ENCODE data around the gene GSN.

Gene GSN

GRCh38 chr9:121357011-121357410 is 89.0 kb downstream of the GSN start:
- no peak for DNase-seq

GRCh38 chr9:121358751-121359150 is 90.8 kb downstream of the GSN start:
- DNase-seq: peak; percentile 35

- no peak for DNase-seq
Observed at GRCh38 chr9:121359351-121360294, 91.7 kb downstream of the GSN start.

GRCh38 chr9:121360601-121361374 is 92.8 kb downstream of the GSN start:
- DNase-seq: no peak

- no peak for DNase-seq
Observed at GRCh38 chr9:121362813-121363621, 95.1 kb downstream of the GSN start.

GRCh38 chr9:121363622-121363961 is 95.6 kb downstream of the GSN start:
- DNase-seq: no peak

- no peak for DNase-seq
Observed at GRCh38 chr9:121364077-121364476, 96.1 kb downstream of the GSN start.

GRCh38 chr9:121364886-121365285 is 96.9 kb downstream of the GSN start:
- DNase-seq: no peak

GRCh38 chr9:121365564-121365963 is 97.6 kb downstream of the GSN start:
- DNase-seq: no peak

GRCh38 chr9:121366611-121367192 is 98.7 kb downstream of the GSN start:
- DNase-seq: no peak

GRCh38 chr9:121367306-121368137 is 99.6 kb downstream of the GSN start:
- DNase-seq: no peak

- DNase-seq: no peak
Observed at GRCh38 chr9:121368138-121368522, 100.2 kb downstream of the GSN start.

GRCh38 chr9:121368745-121369144 is 100.8 kb downstream of the GSN start:
- peak; percentile 18 for DNase-seq

GRCh38 chr9:121369595-121370265 is 101.8 kb downstream of the GSN start, which contains the start of gene STOM:
Gene STOM, minus strand, starts transcription at chr9:121370250. Its CDS starts 63 bp downstream, at chr9:121370187.
- peak; percentile 98 for DNase-seq

GRCh38 chr9:121371495-121372061 is 103.6 kb downstream of the GSN start:
- DNase-seq: peak; percentile 75

- DNase-seq: no peak
Observed at GRCh38 chr9:121372239-121373010, 104.5 kb downstream of the GSN start.

- peak; percentile 63 for DNase-seq
Observed at GRCh38 chr9:121373011-121373729, 105.2 kb downstream of the GSN start.

GRCh38 chr9:121376214-121376830 is 108.4 kb downstream of the GSN start:
- peak; percentile 68 for DNase-seq

GRCh38 chr9:121380846-121381245 is 112.9 kb downstream of the GSN start:
- DNase-seq: no peak

Data from hematopoietic multipotent progenitor cell treated with erythropoietin and hydrocortisone succinate and interleukin-3 and kit ligand, for 6 days (in vitro differentiated cells).